Dendritic cell treated with granulocyte-macrophage colony-stimulating factor and Interleukin-4, amounts not matched to agents 40 ng/mL and 50 ng/mL, for 4 days (primary cell): ENCODE results near the gene TCAF1.

Source experiments
- H3K27ac Mint-ChIP-seq: one replicate; pipeline ENCODE4 v1.8.0; 2022; ENCODE audit warnings: mild to moderate bottlenecking, mixed read lengths
- H3K27me3 Mint-ChIP-seq: one replicate; pipeline ENCODE4 v1.8.0; 2022; ENCODE audit warnings: mild to moderate bottlenecking, mixed read lengths
- H3K36me3 Mint-ChIP-seq: one replicate; pipeline ENCODE4 v1.8.0; 2022; ENCODE audit warnings: low read depth, mixed read lengths
- H3K4me1 Mint-ChIP-seq: one replicate; pipeline ENCODE4 v1.8.0; 2022; ENCODE audit warnings: low read depth, mixed read lengths
- H3K4me3 Mint-ChIP-seq: one replicate; pipeline ENCODE4 v1.8.0; 2022; ENCODE audit warnings: mild to moderate bottlenecking, moderate library complexity, mixed read lengths
- H3K9me3 Mint-ChIP-seq: one replicate; pipeline ENCODE4 v1.8.0; 2022; ENCODE audit warnings: mixed read lengths
- intact Hi-C: fragments of 100-400 bp; cut with micrococcal nuclease; formaldehyde crosslinking; loops from one replicate; pipeline ENCODE4 v1.15.0; 2022

Gene TCAF1, protein sequence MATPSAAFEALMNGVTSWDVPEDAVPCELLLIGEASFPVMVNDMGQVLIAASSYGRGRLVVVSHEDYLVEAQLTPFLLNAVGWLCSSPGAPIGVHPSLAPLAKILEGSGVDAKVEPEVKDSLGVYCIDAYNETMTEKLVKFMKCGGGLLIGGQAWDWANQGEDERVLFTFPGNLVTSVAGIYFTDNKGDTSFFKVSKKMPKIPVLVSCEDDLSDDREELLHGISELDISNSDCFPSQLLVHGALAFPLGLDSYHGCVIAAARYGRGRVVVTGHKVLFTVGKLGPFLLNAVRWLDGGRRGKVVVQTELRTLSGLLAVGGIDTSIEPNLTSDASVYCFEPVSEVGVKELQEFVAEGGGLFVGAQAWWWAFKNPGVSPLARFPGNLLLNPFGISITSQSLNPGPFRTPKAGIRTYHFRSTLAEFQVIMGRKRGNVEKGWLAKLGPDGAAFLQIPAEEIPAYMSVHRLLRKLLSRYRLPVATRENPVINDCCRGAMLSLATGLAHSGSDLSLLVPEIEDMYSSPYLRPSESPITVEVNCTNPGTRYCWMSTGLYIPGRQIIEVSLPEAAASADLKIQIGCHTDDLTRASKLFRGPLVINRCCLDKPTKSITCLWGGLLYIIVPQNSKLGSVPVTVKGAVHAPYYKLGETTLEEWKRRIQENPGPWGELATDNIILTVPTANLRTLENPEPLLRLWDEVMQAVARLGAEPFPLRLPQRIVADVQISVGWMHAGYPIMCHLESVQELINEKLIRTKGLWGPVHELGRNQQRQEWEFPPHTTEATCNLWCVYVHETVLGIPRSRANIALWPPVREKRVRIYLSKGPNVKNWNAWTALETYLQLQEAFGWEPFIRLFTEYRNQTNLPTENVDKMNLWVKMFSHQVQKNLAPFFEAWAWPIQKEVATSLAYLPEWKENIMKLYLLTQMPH

GRCh38 chr7:143901668-143902331 lies at the start of gene TCAF1:
TCAF1 (minus strand) TSS chr7:143902176; CDS start chr7:143876608, 25,568 bp downstream.
- no peaks in the 10 kb centered on the region for H3K9me3 Mint-ChIP-seq
- peaks cover 2% of the 10 kb centered on the region for H3K27me3 Mint-ChIP-seq
- H3K27ac Mint-ChIP-seq: peak within 1 kb of the TSS; percentile 88
- peaks cover 22% of the 10 kb centered on the region for H3K4me1 Mint-ChIP-seq
- H3K36me3 Mint-ChIP-seq: peaks cover 7% of the 10 kb centered on the region
- intact Hi-C loops: no loop called here
- peak within 1 kb of the TSS; percentile 89 for H3K4me3 Mint-ChIP-seq

GRCh38 chr7:143948733-143949132 lies 46.8 kb upstream of the TCAF1 start:
- Mint-ChIP-seq H3K4me3 (no peak overlapping the region), H3K27me3 (no peaks in the 10 kb centered on the region), H3K36me3 (no peaks in the 10 kb centered on the region), H3K27ac (no peak overlapping the region), H3K9me3 (peaks cover 26% of the 10 kb centered on the region), H3K4me1 (no peaks in the 10 kb centered on the region)
- intact Hi-C loops: no loop called here

- H3K4me1 Mint-ChIP-seq: no peaks in the 10 kb centered on the region
- intact Hi-C loops: no loop called here
- H3K4me3 Mint-ChIP-seq: no peak overlapping the region
- no peak overlapping the region for H3K27ac Mint-ChIP-seq
- peaks cover 26% of the 10 kb centered on the region for H3K9me3 Mint-ChIP-seq
- no peaks in the 10 kb centered on the region for H3K27me3 Mint-ChIP-seq
- no peaks in the 10 kb centered on the region for H3K36me3 Mint-ChIP-seq
These were observed 45.1 kb upstream of the TCAF1 start for GRCh38 chr7:143947111-143947510.

GRCh38 chr7:143945423-143945822 lies 43.4 kb upstream of the TCAF1 start:
- Mint-ChIP-seq H3K27ac (no peak overlapping the region), H3K36me3 (no peaks in the 10 kb centered on the region), H3K4me1 (no peaks in the 10 kb centered on the region), H3K9me3 (peaks cover 26% of the 10 kb centered on the region), H3K4me3 (no peak overlapping the region), H3K27me3 (no peaks in the 10 kb centered on the region)
- intact Hi-C loops: no loop called here

DNA sequence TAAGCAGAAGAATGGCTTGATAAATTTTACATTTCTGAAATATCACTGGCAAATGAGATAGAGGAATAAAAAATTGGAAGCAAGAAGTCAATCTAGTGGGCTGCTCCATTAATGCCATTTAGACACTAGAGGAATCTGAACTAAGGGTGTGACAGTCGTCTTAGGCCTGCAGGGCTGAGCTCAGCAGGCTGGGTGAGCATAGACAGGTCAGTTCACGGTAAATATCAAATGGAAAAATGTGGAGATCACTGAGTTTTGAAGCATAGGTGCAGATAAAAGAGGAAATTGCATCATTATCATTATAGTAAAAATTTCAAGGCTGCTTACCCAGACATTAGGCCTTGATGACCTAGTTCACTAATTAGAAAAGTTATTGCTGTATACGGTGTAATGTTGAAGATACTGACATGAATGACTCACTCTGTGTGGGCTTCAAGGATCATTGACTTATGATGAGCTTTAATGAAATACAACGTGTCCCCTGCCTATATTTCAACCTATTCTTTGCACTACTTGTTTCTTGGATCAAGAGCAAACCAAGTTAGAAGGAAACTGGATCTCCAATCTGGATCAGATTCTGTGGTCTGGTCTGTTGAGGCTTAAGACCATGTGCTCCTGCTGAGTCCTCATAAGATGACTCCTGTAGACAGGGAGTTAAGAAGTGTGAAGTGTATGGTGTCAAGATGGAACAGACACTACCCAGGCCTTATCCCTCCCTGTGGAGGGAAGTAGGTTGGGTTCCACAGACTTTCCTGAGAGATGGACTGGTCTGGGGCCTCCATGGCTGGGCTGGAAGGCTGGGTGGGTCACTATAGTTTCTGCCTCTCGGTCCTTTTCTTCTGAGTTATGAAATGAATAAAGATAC lies 36.6 kb upstream of the TCAF1 start:
- Mint-ChIP-seq H3K4me3 (no peak overlapping the region), H3K9me3 (peaks cover 8% of the 10 kb centered on the region), H3K27ac (no peak overlapping the region), H3K4me1 (no peaks in the 10 kb centered on the region), H3K27me3 (peaks cover 1% of the 10 kb centered on the region), H3K36me3 (no peaks in the 10 kb centered on the region)
- intact Hi-C loops: no loop called here

GRCh38 chr7:143936087-143937009 lies 34.4 kb upstream of the TCAF1 start:
- H3K27ac Mint-ChIP-seq: no peak overlapping the region
- intact Hi-C loops: no loop called here
- no peaks in the 10 kb centered on the region for H3K4me1 Mint-ChIP-seq
- no peaks in the 10 kb centered on the region for H3K36me3 Mint-ChIP-seq
- no peak overlapping the region for H3K4me3 Mint-ChIP-seq
- H3K9me3 Mint-ChIP-seq: peaks cover 18% of the 10 kb centered on the region
- H3K27me3 Mint-ChIP-seq: peaks cover 1% of the 10 kb centered on the region

DNA sequence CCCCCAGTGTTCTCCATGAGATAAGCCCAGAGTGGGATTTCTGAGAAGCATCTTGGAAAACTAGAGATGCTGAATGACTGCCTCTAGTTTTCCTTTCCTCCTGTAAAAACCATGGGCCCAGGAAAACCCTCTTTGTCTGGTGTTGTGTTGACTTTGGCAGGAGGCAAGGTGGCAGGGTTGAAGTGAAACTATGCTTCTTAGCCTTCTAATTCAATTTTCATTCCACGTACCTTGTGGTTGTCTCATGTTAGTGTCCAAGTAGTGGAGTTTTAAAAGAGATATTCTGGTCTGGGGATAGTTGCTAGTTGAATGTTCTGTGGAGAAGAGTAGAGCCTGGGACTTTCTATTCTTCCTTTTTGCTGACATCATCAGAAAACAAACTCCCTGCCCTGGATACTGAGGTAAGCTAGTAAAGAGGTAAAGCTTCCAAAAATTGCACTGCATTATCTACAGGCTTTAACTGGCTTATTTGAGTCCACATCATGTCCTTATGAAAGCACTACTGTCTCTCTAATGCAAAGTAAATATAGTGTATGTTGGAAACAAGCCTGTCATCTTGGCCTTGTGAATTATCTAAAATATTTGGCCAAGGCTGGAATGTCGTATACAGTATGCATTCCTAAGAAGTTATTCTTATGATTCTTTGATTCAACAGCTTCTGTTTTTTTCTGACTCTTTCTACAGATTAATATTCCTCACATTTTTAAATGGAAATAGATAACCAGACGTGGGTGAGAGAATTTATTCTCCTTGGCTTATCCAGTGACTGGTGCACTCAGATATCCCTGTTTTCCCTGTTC lies 32.8 kb upstream of the TCAF1 start, which contains the start of gene OR2F2:
Gene OR2F2, plus strand, starts transcription at position 708 of the 800 bp plus-strand sequence. Its CDS starts 0 bp downstream, at position 708.
- Mint-ChIP-seq H3K27me3 (no peaks in the 10 kb centered on the region), H3K9me3 (peaks cover 18% of the 10 kb centered on the region), H3K36me3 (no peaks in the 10 kb centered on the region), H3K27ac (no peak within 1 kb of the TSS), H3K4me3 (no peak within 1 kb of the TSS), H3K4me1 (no peaks in the 10 kb centered on the region)
- intact Hi-C loops: no loop called here

DNA sequence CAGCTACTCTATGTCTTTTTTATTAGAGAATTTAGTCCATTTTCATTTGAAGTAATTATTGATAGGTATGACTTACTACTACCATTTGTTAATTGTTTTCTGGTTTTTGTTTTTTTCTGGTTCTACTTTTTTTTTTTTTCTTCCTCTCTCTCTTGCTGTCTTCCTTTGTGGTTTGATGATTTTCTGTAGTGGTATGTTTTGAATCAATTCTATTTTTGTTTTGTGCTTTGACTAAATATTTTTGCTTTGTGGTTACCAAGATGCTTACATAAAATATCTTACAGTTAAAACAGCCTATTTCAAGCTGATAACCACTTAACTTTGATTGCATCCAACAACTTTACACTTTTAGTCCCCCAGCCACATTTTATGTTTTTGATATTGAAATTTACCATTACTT lies 29.8 kb upstream of the TCAF1 start:
- intact Hi-C loops: no loop called here
- no peaks in the 10 kb centered on the region for H3K4me1 Mint-ChIP-seq
- peaks cover 18% of the 10 kb centered on the region for H3K9me3 Mint-ChIP-seq
- no peak overlapping the region for H3K4me3 Mint-ChIP-seq
- H3K27ac Mint-ChIP-seq: no peak overlapping the region
- no peaks in the 10 kb centered on the region for H3K36me3 Mint-ChIP-seq
- no peaks in the 10 kb centered on the region for H3K27me3 Mint-ChIP-seq

- H3K9me3 Mint-ChIP-seq: peaks cover 9% of the 10 kb centered on the region
- H3K36me3 Mint-ChIP-seq: no peaks in the 10 kb centered on the region
- no peaks in the 10 kb centered on the region for H3K27me3 Mint-ChIP-seq
- no peak overlapping the region for H3K4me3 Mint-ChIP-seq
- no peaks in the 10 kb centered on the region for H3K4me1 Mint-ChIP-seq
- no peak overlapping the region for H3K27ac Mint-ChIP-seq
- intact Hi-C loops: no loop called here
These were observed 27.4 kb upstream of the TCAF1 start for GRCh38 chr7:143929224-143929920.

DNA sequence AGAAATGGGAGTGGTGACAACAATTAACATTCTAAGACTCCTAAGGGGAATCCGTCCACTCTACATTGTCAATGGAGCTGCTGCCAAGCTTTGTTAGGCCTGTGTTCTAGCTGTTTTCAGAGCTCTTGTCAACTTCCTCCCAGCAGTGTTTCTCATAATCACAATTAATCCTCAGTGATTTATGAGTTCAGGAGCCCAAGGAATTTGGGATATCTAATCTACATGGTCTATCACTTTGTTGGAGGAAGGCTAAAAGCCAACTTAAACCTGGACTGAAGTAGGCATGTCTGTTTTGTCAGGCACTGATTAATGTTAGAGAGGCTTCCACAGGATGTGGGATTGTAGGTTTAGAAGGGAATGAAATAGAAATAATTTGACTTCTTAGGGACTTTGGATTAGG lies 22.9 kb upstream of the TCAF1 start:
- Mint-ChIP-seq H3K4me1 (no peaks in the 10 kb centered on the region), H3K36me3 (no peaks in the 10 kb centered on the region), H3K27me3 (no peaks in the 10 kb centered on the region), H3K27ac (no peak overlapping the region), H3K4me3 (no peak overlapping the region), H3K9me3 (no peaks in the 10 kb centered on the region)
- intact Hi-C loops: no loop called here

GRCh38 chr7:143914938-143915652 lies 13.1 kb upstream of the TCAF1 start:
- Mint-ChIP-seq H3K4me1 (no peaks in the 10 kb centered on the region), H3K27ac (no peak overlapping the region), H3K36me3 (no peaks in the 10 kb centered on the region), H3K9me3 (no peaks in the 10 kb centered on the region), H3K4me3 (no peak overlapping the region), H3K27me3 (no peaks in the 10 kb centered on the region)
- intact Hi-C loops: no loop called here
